Common myeloid progenitor, CD34-positive (primary cell): ENCODE data around the gene PTPRD.

Source experiments
- CTCF ChIA-PET: fragments of 350-600 bp; sonication (Branson Sonifier 250); formaldehyde crosslinking; loops from one replicate; lab custom pipeline; 2021; ENCODE audit warnings: antibody characterized with exemption; lab: Charles Lee
- POLR2A ChIA-PET: fragments of 350-600 bp; sonication (Branson Sonifier 250); formaldehyde crosslinking; loops from one replicate; lab custom pipeline; 2021; ENCODE audit warnings: antibody characterized with exemption; lab: Charles Lee
- DNase-seq, 3 donors: peaks; one replicate each; pipeline versions ENCODE4 v3.0.0 to v3.0.0-alpha.2; 2013
- H3K27ac ChIP-seq, 2 experiments: 1 replicate in 1 of 2; 2 replicates in 1 of 2; pipeline ENCODE4 v1.7.0; 2013; ENCODE audit warnings: inconsistent platforms in 2 of 2, low read length in 2 of 2, mild to moderate bottlenecking in 2 of 2, low read depth in 1 of 2, moderate library complexity in 1 of 2; ENCODE audit not compliant: severe bottlenecking in 2 of 2, insufficient read depth in 1 of 2, poor library complexity in 1 of 2
- H3K27me3 ChIP-seq, 5 experiments: replicated peaks in 2 of 5; 1 replicate in 3 of 5; 2 replicates in 2 of 5; pipeline versions ENCODE4 v1.6.1 to v1.7.0; 2013; ENCODE audit warnings: low read length in 4 of 5, mild to moderate bottlenecking in 2 of 5, moderate library complexity in 2 of 5, inconsistent platforms in 1 of 5; ENCODE audit not compliant: insufficient read depth in 5 of 5, control insufficient read depth in 4 of 5
- H3K36me3 ChIP-seq, 4 experiments: 1 replicate in 2 of 4; 2 replicates in 2 of 4; pipeline versions ENCODE4 v1.6.1 to v1.7.0; 2013; ENCODE audit warnings: low read length in 3 of 4, control low read depth in 1 of 4, mild to moderate bottlenecking in 1 of 4; ENCODE audit not compliant: control insufficient read depth in 4 of 4, insufficient read depth in 4 of 4
- H3K4me1 ChIP-seq, 4 experiments: 1 replicate in 3 of 4; 2 replicates in 1 of 4; pipeline versions ENCODE4 v1.6.1 to v1.7.1; 2013; ENCODE audit warnings: low read length in 3 of 4, mild to moderate bottlenecking in 3 of 4, control low read depth in 1 of 4, inconsistent platforms in 1 of 4, moderate library complexity in 1 of 4; ENCODE audit not compliant: control insufficient read depth in 4 of 4, insufficient read depth in 4 of 4; ENCODE audit errors: control extremely low read depth in 1 of 4
- H3K4me3 ChIP-seq, 7 experiments: 1 replicate in 4 of 7; 2 replicates in 3 of 7; pipeline versions ENCODE4 v1.5.1 to v1.7.0; 2013; ENCODE audit warnings: mild to moderate bottlenecking in 7 of 7, low read length in 6 of 7, moderate library complexity in 6 of 7, inconsistent platforms in 2 of 7, low read depth in 2 of 7, control low read depth in 1 of 7; ENCODE audit not compliant: insufficient read depth in 4 of 7, control insufficient read depth in 1 of 7; ENCODE audit errors: extremely low read depth in 1 of 7
- H3K9me3 ChIP-seq, 5 experiments: 1 replicate in 4 of 5; 2 replicates in 1 of 5; pipeline versions ENCODE4 v1.6.1 to v1.7.1; 2013; ENCODE audit warnings: low read length in 4 of 5, mild to moderate bottlenecking in 2 of 5, inconsistent platforms in 1 of 5, low read depth in 1 of 5, moderate library complexity in 1 of 5; ENCODE audit not compliant: control insufficient read depth in 4 of 5, insufficient read depth in 2 of 5; ENCODE audit errors: control extremely low read depth in 1 of 5
- WGBS: methylation state at CpG from one replicate; pipeline ENCODE4 v1.1.5; 2013; ENCODE audit not compliant: insufficient coverage; 5-methylcytosine and 5-hydroxymethylcytosine counted together

Gene PTPRD

GRCh38 chr9:8555762-8556500 is 2056.9 kb downstream of the PTPRD start:
- DNase-seq = no peak
- H3K9me3 ChIP-seq = no peaks in the 10 kb centered on the region
- 77% methylated on average over 3 of the region's 4 CpGs for WGBS
- H3K4me3 ChIP-seq = no peak overlapping the region
- no peaks in the 10 kb centered on the region for H3K4me1 ChIP-seq
- POLR2A ChIA-PET = no interaction called here
- no peaks in the 10 kb centered on the region for H3K36me3 ChIP-seq
- no peak overlapping the region for H3K27ac ChIP-seq
- CTCF ChIA-PET = interaction anchor here (1.3 kb wide), 1 partner anchor 10 kb away, joined by 4 read pairs; no protein-coding TSS in a partner anchor
- H3K27me3 ChIP-seq = no peaks in the 10 kb centered on the region

- H3K36me3 ChIP-seq = peaks cover 0 to 3% (median 0%) of the 10 kb centered on the region in 4 experiments
- no peak overlapping the region for H3K27ac ChIP-seq
- no peak overlapping the region for H3K4me3 ChIP-seq
- H3K9me3 ChIP-seq = no peaks in the 10 kb centered on the region
- no peaks in the 10 kb centered on the region for H3K27me3 ChIP-seq
- CTCF ChIA-PET = interaction anchor here (1.5 kb wide), 1 partner anchor 17 kb away, joined by 3 read pairs; no protein-coding TSS in a partner anchor
- 100% methylated on average over 2 of the region's 4 CpGs for WGBS
- DNase-seq = no peak
- no peaks in the 10 kb centered on the region for H3K4me1 ChIP-seq
- POLR2A ChIA-PET = no interaction called here
Observed at GRCh38 chr9:8553444-8553843, 2059.4 kb downstream of the PTPRD start.

GRCh38 chr9:8552732-8553131 is 2060.1 kb downstream of the PTPRD start:
- WGBS = 93% methylated on average over 2 of the region's 3 CpGs
- ChIA-PET POLR2A (no interaction called here), CTCF (interaction anchor here (1.5 kb wide), 1 partner anchor 18 kb away, joined by 3 read pairs; no protein-coding TSS in a partner anchor)

GRCh38 chr9:8549214-8549613 is 2063.6 kb downstream of the PTPRD start:
- ChIA-PET CTCF (interaction anchor here (1.4 kb wide), 1 partner anchor 14 kb away, joined by 3 read pairs; no protein-coding TSS in a partner anchor), POLR2A (no interaction called here)
- Histone ChIP-seq H3K9me3 (no peaks in the 10 kb centered on the region), H3K36me3 (peaks cover 0 to 3% (median 0%) of the 10 kb centered on the region in 4 experiments), H3K4me1 (no peaks in the 10 kb centered on the region), H3K27ac (no peak overlapping the region), H3K27me3 (no peaks in the 10 kb centered on the region), H3K4me3 (no peak overlapping the region)
- 100% methylated on average over 1 of the region's 1 CpG for WGBS
- no peak for DNase-seq

More at GRCh38 chr9:8552732-8553131, 2060.1 kb downstream of the PTPRD start:
- H3K9me3 ChIP-seq = no peaks in the 10 kb centered on the region
- no peaks in the 10 kb centered on the region for H3K27me3 ChIP-seq
- H3K36me3 ChIP-seq = peaks cover 0 to 3% (median 0%) of the 10 kb centered on the region in 4 experiments
- no peak overlapping the region for H3K27ac ChIP-seq
- H3K4me1 ChIP-seq = no peaks in the 10 kb centered on the region
- DNase-seq = no peak
- H3K4me3 ChIP-seq = no peak overlapping the region

GRCh38 chr9:8543219-8543618 is 2069.6 kb downstream of the PTPRD start:
- POLR2A ChIA-PET = no interaction called here
- no peak overlapping the region for H3K4me3 ChIP-seq
- CTCF ChIA-PET = interaction anchor here (0.7 kb wide), 1 partner anchor 57 kb away, joined by 3 read pairs; no protein-coding TSS in a partner anchor

GRCh38 chr9:8542537-8542936 is 2070.3 kb downstream of the PTPRD start:
- Histone ChIP-seq H3K4me3 (no peak overlapping the region), H3K27me3 (no peaks in the 10 kb centered on the region), H3K27ac (no peak overlapping the region), H3K4me1 (no peaks in the 10 kb centered on the region), H3K9me3 (no peaks in the 10 kb centered on the region), H3K36me3 (no peaks in the 10 kb centered on the region)
- no peak for DNase-seq
- WGBS = 100% methylated on average over 4 of the region's 4 CpGs
- ChIA-PET CTCF (interaction anchor here (0.7 kb wide), 1 partner anchor 57 kb away, joined by 3 read pairs; no protein-coding TSS in a partner anchor), POLR2A (no interaction called here)

More at GRCh38 chr9:8543219-8543618, 2069.6 kb downstream of the PTPRD start:
- Histone ChIP-seq H3K36me3 (no peaks in the 10 kb centered on the region), H3K9me3 (no peaks in the 10 kb centered on the region), H3K27ac (no peak overlapping the region), H3K27me3 (no peaks in the 10 kb centered on the region), H3K4me1 (no peaks in the 10 kb centered on the region)
- WGBS = no CpG with 5 or more reads among the region's 2 CpGs
- no peak for DNase-seq

- Histone ChIP-seq H3K27ac (no peak overlapping the region), H3K4me1 (no peaks in the 10 kb centered on the region), H3K4me3 (no peak overlapping the region), H3K9me3 (no peaks in the 10 kb centered on the region), H3K27me3 (no peaks in the 10 kb centered on the region), H3K36me3 (no peaks in the 10 kb centered on the region)
- no peak for DNase-seq
- POLR2A ChIA-PET = no interaction called here
- 97% methylated on average over 4 of the region's 5 CpGs for WGBS
- CTCF ChIA-PET = no interaction called here
Observed at GRCh38 chr9:8539681-8540197, 2073.1 kb downstream of the PTPRD start.
